Measurements from ENCODE around the gene TMEM208. TPM values are rescaled to one million over a fixed set of nuclear protein-coding genes. Genes with fewer than 3 reads are reported as not detected.
A peak's percentile ranks its signal among the peaks of the same experiment; 100 is the strongest.

Gene TMEM208
- polyA plus RNA-seq, 2 of the 4 experiments (the other 2 are of a cell fraction), result 73.5 to 114 TPM

DNA sequence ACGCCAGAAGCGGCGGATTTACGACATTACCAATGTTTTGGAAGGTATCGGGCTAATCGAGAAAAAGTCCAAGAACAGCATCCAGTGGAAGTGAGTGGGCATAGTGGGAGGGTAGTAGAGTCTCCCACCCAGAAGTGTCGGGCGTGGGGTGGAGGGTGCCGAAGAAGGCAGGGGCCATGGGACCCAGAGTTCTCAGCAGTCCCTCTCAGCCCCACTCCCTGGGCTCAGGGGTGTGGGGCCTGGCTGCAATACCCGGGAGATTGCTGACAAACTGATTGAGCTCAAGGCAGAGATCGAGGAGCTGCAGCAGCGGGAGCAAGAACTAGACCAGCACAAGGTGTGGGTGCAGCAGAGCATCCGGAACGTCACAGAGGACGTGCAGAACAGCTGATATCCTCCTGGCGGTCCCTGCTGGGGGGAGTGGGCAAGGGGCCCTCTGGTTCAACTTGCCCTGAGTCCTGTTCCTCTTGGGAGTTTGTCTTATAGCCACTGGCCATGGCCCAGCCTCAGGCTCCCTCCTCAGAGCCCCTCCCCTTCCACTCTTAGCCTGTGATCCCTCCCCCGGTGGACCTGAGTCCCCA, 34.1 kb upstream of the TMEM208 start:
- peak overlapping the region; percentile 82 for H3K4me2 ChIP-seq
- TF ChIP-seq RARB (CRISPR knock-in tag; IDR thresholded peaks at IDR 0.05), result no peak
- TF ChIP-seq JUN (IDR thresholded peaks at IDR 0.05), result no peak
- TF ChIP-seq GATA3 (IDR thresholded peaks at IDR 0.05; ENCODE audit: borderline replicate concordance), result no peak
- TF ChIP-seq BHLHE40 (IDR thresholded peaks at IDR 0.05; ENCODE audit: low read depth, low read length), result no peak
- TF ChIP-seq, protein P1, sequence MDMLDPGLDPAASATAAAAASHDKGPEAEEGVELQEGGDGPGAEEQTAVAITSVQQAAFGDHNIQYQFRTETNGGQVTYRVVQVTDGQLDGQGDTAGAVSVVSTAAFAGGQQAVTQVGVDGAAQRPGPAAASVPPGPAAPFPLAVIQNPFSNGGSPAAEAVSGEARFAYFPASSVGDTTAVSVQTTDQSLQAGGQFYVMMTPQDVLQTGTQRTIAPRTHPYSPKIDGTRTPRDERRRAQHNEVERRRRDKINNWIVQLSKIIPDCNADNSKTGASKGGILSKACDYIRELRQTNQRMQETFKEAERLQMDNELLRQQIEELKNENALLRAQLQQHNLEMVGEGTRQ (IDR thresholded peaks at IDR 0.05), result no peak
- no peak for TF ChIP-seq NFE2L2 (conservative IDR thresholded peaks at IDR 0.05; ENCODE audit: low read length)
- TF ChIP-seq, protein P2, sequence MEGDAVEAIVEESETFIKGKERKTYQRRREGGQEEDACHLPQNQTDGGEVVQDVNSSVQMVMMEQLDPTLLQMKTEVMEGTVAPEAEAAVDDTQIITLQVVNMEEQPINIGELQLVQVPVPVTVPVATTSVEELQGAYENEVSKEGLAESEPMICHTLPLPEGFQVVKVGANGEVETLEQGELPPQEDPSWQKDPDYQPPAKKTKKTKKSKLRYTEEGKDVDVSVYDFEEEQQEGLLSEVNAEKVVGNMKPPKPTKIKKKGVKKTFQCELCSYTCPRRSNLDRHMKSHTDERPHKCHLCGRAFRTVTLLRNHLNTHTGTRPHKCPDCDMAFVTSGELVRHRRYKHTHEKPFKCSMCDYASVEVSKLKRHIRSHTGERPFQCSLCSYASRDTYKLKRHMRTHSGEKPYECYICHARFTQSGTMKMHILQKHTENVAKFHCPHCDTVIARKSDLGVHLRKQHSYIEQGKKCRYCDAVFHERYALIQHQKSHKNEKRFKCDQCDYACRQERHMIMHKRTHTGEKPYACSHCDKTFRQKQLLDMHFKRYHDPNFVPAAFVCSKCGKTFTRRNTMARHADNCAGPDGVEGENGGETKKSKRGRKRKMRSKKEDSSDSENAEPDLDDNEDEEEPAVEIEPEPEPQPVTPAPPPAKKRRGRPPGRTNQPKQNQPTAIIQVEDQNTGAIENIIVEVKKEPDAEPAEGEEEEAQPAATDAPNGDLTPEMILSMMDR (IDR thresholded peaks at IDR 0.05), result no peak
- no peak for TF ChIP-seq HEYL (CRISPR knock-in tag; IDR thresholded peaks at IDR 0.05)
- TF ChIP-seq PHF8 (IDR thresholded peaks at IDR 0.05; ENCODE audit: borderline replicate concordance, low read depth), result no peak
- no peak for TF ChIP-seq KDM5A (IDR thresholded peaks at IDR 0.05)
- TF ChIP-seq MAZ (IDR thresholded peaks at IDR 0.05; ENCODE audit: borderline replicate concordance, low read depth, low read length), result no peak
- TF ChIP-seq EHF (CRISPR knock-in tag; IDR thresholded peaks at IDR 0.05), result no peak
- no peak for TF ChIP-seq EP300 (IDR thresholded peaks at IDR 0.05)
- TF ChIP-seq MAFK (IDR thresholded peaks at IDR 0.05; ENCODE audit: partially characterized antibody), result no peak
- TF ChIP-seq ZC3H11A (IDR thresholded peaks at IDR 0.05), result no peak
- TF ChIP-seq NPAS2 (CRISPR knock-in tag; IDR thresholded peaks at IDR 0.05; ENCODE audit: borderline replicate concordance), result no peak
- no peak for TF ChIP-seq ATOH8 (CRISPR knock-in tag; IDR thresholded peaks at IDR 0.05; ENCODE audit: low read depth)
- TF ChIP-seq, protein P3, sequence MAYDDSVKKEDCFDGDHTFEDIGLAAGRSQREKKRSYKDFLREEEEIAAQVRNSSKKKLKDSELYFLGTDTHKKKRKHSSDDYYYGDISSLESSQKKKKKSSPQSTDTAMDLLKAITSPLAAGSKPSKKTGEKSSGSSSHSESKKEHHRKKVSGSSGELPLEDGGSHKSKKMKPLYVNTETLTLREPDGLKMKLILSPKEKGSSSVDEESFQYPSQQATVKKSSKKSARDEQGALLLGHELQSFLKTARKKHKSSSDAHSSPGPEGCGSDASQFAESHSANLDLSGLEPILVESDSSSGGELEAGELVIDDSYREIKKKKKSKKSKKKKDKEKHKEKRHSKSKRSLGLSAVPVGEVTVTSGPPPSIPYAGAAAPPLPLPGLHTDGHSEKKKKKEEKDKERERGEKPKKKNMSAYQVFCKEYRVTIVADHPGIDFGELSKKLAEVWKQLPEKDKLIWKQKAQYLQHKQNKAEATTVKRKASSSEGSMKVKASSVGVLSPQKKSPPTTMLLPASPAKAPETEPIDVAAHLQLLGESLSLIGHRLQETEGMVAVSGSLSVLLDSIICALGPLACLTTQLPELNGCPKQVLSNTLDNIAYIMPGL (CRISPR knock-in tag; IDR thresholded peaks at IDR 0.05; ENCODE audit: borderline replicate concordance), result no peak
- TF ChIP-seq POLR2AphosphoS2 (conservative IDR thresholded peaks at IDR 0.05; ENCODE audit: low read length), result no peak
- no peak for TF ChIP-seq CHD4 (IDR thresholded peaks at IDR 0.05; ENCODE audit: borderline replicate concordance)
- H3K4me3 ChIP-seq, result peak overlapping the region; percentile 95
- DNase-seq (ENCODE audit: low read depth in 1 of 2, low spot score in 1 of 2) (no peak), FAIRE-seq (no peak), ATAC-seq (no peak)
- H3K9me3 ChIP-seq, result no peaks in the 10 kb centered on the region
- H3K27ac ChIP-seq, result peak overlapping the region; percentile 97
- peaks cover 19% of the 10 kb centered on the region for H3K4me1 ChIP-seq
- ChIA-PET CTCF (interaction anchor here (0.6 to 10.3 kb wide), 8 partner anchors 7 to 274 kb away, joined by 3 to 105 read pairs (median 4); no protein-coding TSS in a partner anchor), POLR2A (interaction anchor here (0.8 to 1.8 kb wide), 2 partner anchors 34 to 51 kb away, joined by 3 to 6 read pairs; partner anchors contain the start of gene TMEM208)
- 10% methylated on average over 17 of the region's 17 CpGs for WGBS (ENCODE audit: missing lambda C conversion rate)

DNA sequence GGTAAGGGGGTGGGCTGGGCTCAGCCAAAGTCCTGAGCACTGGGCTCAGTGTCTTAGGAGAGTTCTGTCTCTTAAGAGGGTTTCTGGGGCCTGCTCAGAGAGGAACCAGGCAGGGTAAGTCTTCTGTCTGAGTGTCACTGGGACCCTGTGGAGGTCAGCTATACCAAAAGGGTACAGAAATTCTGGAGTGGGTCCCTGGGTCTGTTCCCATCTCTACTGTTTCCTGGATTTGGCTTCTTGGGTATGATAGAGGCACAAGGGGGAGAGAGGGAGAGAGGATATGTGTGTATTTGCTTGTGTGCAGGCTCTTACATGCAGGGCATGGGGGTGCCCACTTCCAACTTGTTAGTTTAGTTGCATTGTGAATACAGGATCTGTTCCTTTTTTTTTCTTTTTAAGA, 33.4 kb upstream of the TMEM208 start:
- no peaks in the 10 kb centered on the region for H3K9me3 ChIP-seq
- peaks cover 23% of the 10 kb centered on the region for H3K4me1 ChIP-seq
- H3K4me3 ChIP-seq, result peak overlapping the region; percentile 95
- H3K27ac ChIP-seq, result peak overlapping the region in 1 of 2 experiments; percentile 97; a peak in 3 of 6 replicates
- CTCF ChIA-PET, result interaction anchor here (1.0 to 10.3 kb wide), 6 partner anchors 8 to 246 kb away, joined by 3 to 105 read pairs (median 4); partner anchors contain the start of gene SLC9A5
- no peak for ATAC-seq
- no peak for FAIRE-seq
- POLR2A ChIA-PET, result interaction anchor here (1.8 kb wide), 1 partner anchor 33 kb away, joined by 6 read pairs; the partner anchor contains the start of gene TMEM208
- DNase-seq (ENCODE audit: low read depth in 1 of 2, low spot score in 1 of 2), result no peak
- H3K4me2 ChIP-seq, result peak overlapping the region; percentile 82
- no peak for TF ChIP-seq ZNF302 (CRISPR knock-in tag; IDR thresholded peaks at IDR 0.05)
- no peak for TF ChIP-seq KDM1A (IDR thresholded peaks at IDR 0.05; ENCODE audit: low read depth)
- TF ChIP-seq HOXA7 (CRISPR knock-in tag; IDR thresholded peaks at IDR 0.05), result no peak
- TF ChIP-seq ZSCAN20 (CRISPR knock-in tag; IDR thresholded peaks at IDR 0.05), result no peak
- no peak for TF ChIP-seq ZC3H11A (IDR thresholded peaks at IDR 0.05)
- no peak for TF ChIP-seq TP53 (CRISPR knock-in tag; IDR thresholded peaks at IDR 0.05)
- TF ChIP-seq POLR2AphosphoS2 (conservative IDR thresholded peaks at IDR 0.05; ENCODE audit: low read length), result no peak
- TF ChIP-seq CEBPB (IDR thresholded peaks at IDR 0.05), result no peak
- TF ChIP-seq HOXB13 (CRISPR knock-in tag; IDR thresholded peaks at IDR 0.05; ENCODE audit: low read depth), result no peak
- TF ChIP-seq, protein P4, sequence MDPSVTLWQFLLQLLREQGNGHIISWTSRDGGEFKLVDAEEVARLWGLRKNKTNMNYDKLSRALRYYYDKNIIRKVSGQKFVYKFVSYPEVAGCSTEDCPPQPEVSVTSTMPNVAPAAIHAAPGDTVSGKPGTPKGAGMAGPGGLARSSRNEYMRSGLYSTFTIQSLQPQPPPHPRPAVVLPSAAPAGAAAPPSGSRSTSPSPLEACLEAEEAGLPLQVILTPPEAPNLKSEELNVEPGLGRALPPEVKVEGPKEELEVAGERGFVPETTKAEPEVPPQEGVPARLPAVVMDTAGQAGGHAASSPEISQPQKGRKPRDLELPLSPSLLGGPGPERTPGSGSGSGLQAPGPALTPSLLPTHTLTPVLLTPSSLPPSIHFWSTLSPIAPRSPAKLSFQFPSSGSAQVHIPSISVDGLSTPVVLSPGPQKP (IDR thresholded peaks at IDR 0.05; ENCODE audit: low read depth, low read length), result no peak
- TF ChIP-seq FOSL2 (IDR thresholded peaks at IDR 0.05), result no peak
- TF ChIP-seq FOSL2 (CRISPR knock-in tag; IDR thresholded peaks at IDR 0.05), result no peak
- TF ChIP-seq EHMT2 (IDR thresholded peaks at IDR 0.05; ENCODE audit: low read depth), result no peak

All from A549 (cell line).